Ramos (cell line): ENCODE data around the gene FMOD.

Experiments used
- in situ Hi-C: fragments of 300-500 bp; cut with MboI; formaldehyde crosslinking; loops from one replicate; pipeline ENCODE4 v1.14.3; 2022; ENCODE audit warnings: low sequenced_read_pairs; ENCODE audit not compliant: unreplicated experiment

The FMOD gene

DNA sequence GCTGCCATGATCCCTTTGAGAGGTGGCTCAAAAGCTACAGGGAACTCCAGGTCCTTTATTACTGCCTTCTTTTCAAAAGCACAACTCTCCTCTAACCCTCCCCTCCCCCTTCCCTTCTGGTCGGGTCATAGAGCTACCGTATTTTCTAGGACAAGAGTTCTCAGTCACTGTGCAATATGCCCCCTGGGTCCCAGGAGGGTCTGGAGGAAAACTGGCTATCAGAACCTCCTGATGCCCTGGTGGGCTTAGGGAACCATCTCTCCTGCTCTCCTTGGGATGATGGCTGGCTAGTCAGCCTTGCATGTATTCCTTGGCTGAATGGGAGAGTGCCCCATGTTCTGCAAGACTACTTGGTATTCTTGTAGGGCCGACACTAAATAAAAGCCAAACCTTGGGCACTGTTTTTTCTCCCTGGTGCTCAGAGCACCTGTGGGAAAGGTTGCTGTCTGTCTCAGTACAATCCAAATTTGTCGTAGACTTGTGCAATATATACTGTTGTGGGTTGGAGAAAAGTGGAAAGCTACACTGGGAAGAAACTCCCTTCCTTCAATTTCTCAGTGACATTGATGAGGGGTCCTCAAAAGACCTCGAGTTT lies 42.5 kb downstream of the FMOD start:
- in situ Hi-C loops = no loop called here

DNA sequence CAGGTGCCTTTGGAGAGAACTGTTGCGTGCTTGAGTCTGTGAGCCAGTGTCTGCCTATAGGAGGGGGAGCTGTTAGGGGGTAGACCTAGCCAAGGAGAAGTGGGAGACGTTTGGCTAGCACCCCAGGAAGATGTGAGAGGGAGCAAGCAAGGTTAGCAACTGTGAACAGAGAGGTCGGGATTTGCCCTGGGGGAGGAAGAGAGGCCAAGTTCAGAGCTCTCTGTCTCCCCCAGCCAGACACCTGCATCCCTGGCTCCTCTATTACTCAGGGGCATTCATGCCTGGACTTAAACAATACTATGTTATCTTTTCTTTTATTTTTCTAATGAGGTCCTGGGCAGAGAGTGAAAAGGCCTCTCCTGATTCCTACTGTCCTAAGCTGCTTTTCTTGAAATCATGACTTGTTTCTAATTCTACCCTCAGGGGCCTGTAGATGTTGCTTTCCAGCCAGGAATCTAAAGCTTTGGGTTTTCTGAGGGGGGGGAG lies 43.2 kb downstream of the FMOD start:
- in situ Hi-C loops = no loop called here

DNA sequence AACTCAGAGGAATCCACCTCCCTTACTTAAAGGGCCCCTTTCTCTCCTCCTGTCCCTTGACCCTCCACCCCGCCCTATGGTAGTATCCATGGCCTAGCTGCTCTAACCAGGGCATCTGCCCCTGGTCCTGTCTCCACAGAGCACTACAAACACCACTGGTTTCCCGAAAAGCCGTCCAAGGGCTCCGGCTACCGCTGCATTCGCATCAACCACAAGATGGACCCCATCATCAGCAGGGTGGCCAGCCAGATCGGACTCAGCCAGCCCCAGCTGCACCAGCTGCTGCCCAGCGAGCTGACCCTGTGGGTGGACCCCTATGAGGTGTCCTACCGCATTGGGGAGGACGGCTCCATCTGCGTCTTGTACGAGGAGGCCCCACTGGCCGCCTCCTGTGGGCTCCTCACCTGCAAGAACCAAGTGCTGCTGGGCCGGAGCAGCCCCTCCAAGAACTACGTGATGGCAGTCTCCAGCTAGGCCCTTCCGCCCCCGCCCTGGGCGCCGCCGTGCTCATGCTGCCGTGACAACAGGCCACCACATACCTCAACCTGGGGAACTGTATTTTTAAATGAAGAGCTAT lies 43.9 kb downstream of the FMOD start:
- in situ Hi-C loops = no loop called here

DNA sequence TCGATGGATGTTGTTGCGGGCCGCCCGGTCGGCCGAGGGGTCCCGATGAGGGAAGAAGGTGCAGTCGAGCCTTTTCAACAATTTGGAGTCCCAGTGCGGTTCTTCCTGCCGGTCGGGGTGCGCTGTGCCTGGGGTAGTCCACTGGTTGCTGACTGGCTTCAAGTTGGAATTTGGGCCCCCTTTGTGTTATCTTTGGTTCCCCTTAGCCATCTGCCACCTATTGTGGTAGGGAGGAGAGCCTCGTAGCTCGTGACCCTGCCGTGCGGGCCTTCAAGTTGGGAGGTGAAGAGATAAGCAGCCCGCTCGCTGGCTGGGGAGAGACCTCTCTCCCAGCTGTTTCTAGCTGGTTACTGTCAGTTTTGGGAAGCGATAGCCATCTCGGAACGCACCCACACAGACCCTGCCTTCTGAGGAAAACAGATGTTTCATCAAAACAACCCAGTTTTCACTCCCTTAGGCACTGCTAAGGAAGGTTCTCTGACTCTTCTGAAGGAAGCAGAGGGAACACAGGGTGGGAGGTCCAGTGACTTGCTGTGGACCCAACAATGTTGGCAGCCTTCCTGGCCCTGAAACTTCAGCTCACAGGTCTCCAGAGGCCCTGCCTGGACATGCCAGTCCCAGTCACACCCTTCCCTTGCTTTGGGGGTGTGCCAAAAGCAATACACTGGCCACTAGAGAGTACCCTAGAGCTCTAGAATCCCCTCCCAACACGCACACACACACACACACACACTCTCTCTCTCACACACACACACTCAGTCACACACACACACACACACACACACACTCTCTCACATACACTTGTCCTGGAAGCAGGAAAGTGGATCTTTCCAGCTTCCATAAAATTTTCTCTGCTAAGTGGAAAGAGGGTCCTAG lies 44.6 kb downstream of the FMOD start:
- in situ Hi-C loops = no loop called here

DNA sequence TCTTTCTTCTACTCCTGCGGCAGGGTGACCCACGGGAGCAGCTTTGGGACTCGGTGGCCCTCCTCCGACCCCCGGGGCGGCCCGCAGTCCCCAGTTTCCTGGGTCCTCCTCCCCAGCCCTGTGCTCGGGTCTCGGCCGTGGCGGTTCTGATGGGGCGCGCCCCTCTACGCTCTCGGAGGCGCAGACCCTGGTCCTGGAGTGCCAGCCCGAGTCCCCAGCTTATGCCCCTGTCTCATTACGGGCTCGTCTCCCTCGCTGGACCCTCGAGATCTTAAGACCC lies 45.2 kb downstream of the FMOD start:
- in situ Hi-C loops = no loop called here

DNA sequence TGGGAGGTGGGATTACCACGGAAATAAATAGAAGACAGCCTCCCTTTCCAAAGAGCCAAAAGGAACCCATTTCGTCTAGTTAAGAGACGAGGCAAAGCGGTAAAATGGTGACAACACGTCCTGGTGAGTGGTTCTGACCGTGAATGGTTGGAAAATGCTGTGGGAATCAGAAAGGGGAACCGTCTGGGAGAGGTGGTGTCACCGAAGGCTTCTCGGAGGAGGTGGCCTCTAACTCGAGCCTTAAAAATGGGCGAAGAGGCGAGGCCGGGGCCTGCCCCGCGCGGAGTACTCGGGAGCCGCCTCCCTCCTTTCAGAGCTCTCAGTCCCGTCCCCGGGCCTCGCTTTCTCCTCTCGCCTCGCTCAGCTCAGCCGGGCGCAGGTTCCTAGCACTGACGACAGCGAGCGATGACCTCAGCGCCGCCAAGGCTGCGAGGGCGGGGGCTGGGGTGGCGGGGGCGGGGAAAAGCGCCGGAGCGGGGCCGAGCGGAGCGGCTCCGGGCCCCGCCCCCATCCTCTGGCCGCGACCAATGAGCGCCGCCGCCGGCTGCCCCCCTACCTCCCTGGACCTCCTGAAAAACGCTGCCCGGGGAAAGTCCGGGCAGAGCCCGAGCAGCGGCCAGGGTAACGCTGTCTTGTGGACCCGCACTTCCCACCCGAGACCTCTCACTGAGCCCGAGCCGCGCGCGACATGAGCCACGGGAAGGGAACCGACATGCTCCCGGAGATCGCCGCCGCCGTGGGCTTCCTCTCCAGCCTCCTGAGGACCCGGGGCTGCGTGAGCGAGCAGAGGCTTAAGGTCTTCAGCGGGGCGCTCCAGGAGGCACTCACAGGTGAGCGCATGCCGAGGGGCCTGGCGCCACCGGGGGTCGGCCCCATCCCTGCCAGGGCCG lies 45.8 kb downstream of the FMOD start, which contains the start of gene BTG2:
BTG2 (plus strand) TSS at position 601 of the 890 bp plus-strand sequence; CDS start at position 689, 88 bp downstream.
- in situ Hi-C loops = no loop called here

DNA sequence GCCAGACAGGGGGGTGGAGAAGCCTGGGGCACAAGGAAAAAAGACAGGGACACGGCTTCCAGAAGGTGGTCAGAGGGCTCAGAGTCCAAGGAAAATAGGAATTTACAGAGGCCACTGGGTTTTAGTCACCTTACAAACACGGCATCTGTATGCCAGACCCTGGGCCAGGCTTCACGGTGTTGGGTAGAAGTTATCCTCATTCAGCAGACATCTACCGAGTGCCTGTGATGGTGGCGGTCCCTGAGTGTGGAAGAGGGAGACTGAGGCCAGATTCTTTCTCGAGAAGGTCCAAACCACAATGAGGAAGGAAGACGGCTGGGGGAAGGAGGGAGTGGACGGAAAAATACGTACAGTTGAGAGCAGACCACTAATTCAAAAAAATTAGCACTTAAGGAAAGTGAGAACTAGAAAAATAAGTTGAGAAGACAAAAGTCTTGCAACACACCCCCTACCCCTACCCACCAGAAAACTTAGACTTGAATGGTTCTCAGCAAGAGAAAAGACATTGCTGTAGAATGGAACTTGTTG lies 46.5 kb downstream of the FMOD start:
- in situ Hi-C loops = no loop called here

DNA sequence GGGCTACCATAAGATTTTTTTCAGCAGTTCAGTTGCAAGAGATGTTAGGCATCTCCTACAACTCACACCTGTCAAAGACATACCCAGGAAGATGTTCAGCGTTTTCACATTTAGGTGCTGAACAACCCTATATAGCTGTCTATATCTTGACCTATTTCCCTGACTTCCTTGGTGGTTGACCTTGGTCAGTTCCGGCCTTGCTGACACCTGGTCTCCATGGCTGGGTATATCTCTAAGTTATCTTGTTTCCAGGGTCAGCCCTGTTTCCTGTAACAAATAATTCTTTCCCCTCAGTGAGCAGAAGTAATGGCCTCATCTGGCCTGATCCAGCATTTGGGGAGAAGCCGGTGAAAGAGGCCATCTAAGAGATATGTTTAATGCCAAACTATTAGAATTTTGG lies 48.0 kb downstream of the FMOD start:
- in situ Hi-C loops = no loop called here

DNA sequence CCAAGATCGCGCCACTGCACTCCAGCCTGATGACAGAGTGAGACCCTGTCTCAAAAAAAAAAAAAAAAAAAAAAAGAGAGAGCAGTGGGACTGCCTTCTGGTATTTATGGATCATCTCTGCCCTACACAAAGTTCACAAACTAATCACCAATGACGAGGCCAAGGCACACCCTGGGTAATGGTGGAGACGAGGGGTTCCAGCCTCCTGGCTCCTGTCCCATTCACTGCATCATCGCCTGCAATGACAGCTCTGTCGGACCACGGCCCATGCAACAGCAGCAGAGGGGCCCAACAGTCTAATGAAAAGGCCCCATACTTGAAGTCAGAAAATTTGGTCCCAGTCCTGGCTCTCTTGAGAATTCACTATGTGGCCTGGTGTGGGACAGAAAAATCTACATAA lies 48.5 kb downstream of the FMOD start:
- in situ Hi-C loops = no loop called here

DNA sequence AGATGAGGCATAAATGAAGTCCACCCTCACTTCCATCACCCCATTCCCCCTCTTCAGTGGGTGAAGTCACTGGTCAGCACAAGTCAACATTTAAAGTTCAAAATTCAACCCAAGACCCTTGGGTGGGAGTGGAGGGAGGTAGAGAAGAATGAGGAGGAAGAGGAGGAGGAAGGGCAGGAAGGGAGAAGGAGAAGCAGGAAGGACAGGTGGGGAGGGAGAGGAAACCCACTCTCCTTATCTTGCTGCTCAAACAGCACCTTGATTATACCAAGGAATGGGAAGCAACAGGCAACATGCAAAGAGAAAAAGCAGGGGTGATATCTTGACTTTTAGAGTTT lies 49.6 kb downstream of the FMOD start:
- in situ Hi-C loops = no loop called here

DNA sequence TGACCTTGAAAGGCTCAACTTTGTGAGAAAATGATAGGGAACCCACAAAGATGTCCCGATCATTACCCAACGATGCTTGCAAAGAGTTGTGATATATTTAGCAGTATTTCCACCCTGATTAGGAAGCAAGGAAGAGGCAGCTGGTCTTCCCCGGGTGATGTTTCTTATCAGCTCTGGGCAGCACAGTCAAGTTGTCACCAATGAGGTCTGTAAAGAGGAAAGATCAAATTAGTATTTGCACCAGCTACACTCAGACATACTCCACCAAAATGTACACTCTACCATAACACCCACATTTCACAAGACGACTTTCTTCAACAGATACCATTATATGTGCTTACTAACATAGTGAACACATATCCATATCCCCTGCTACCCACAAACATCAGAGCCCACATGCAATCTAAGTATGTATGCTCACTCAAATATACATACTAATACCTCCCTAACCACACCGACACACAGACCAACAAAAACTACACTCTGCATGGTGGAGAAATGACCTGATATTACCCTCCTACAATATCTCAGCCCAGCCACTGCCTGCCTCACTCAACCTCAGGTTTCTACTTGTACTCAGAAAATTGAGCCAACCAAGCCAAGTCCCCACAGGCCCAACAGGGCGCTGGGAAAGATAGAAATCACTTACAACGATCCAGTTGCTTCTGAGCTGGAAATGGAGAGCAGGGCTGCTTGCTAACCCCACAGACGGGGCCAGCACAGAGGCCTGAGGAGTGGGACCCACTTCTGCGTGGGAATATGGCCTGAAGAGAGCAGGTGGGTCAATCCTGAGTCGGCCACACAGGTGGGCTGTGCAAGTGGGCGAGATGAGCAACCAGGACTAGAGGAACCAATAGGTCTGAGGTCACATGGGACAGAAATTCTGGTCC lies 50.2 kb downstream of the FMOD start:
- in situ Hi-C loops = no loop called here

DNA sequence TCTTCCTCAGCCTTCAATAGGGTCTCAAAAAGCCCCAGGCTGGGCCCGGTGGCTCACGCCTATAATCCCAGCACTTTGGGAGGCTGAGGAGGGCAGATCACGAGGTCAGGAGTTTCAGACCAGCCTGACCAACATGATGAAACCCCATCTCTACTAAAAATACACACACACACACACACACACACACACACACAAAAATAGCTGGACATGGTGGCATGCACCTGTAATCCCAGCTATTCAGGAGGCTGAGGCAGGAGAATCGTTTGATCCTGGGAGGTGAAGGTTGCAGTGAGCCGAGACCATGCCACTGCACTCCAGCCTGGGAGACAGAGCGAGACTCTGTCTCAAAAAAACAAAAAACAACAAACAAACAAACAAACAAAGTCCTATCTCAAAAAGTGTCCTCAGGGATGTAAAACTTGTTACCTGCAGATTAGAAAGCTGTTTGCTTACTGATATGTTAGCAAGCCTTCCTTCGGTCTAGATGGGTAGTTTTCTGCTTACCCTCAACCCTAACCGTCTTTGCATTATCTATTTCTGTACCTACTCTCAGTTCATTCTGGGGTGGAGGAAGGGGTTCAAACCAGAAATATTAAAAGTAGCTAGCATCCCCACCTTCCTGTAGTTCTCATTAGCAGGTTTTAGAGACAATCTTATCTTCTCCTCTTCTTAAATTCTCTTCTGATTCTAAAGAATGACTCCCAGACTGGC lies 51.0 kb downstream of the FMOD start:
- in situ Hi-C loops = loop anchor here (25.0 kb wide), 1 partner anchor 1987 kb away; no protein-coding TSS in a partner anchor

DNA sequence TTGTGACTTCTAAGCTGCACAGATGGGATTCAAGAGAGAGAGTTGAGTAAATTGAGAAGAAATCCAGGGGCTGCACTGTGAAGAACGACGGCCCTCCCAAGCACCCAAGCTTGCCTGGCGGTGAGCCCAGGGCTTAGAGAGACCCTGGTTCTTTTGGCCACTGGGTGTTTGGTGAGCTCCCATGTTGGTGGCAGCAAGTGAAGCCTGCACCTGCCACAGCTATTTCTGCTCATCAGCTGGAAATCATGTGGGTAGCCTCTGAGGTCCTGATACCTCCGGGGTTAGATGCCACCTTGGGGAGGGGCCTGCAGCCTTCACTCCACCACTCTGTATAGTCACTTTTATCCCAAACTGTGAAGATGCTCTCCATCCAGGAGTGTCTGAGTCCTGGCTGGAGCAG lies 51.8 kb downstream of the FMOD start:
- in situ Hi-C loops = loop anchor here (25.0 kb wide), 1 partner anchor 1988 kb away; no protein-coding TSS in a partner anchor

DNA sequence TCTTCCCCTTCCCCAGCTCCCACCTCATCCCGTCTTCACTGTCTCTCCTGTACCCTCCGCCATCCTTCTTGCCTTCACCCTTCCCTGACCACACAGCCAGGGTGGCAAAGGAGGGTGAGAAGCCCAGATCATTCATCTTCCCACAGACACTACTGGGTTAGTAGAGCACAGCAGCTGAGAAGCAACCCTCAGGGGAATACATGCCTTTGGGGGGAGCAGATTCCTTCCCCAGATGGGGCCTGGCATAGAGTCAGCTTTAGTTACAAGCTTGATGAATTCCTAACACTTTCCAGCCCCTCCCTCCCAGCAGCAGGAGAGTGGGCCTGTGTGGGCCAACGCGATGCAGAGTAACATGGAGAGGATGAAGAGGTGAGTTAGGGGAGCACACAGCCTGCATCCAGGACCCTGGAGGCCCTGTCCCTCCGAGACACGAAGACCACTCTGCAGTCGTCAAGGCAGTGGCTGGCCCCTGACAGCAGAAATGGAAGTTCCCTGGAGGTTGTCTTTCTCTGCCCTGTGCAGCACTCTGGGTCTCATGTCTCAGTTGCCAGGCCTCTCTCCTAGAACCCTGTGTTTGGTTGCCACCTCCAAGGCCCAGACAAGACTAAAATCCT lies 54.4 kb downstream of the FMOD start:
- in situ Hi-C loops = loop anchor here (25.0 kb wide), 1 partner anchor 1991 kb away; no protein-coding TSS in a partner anchor

DNA sequence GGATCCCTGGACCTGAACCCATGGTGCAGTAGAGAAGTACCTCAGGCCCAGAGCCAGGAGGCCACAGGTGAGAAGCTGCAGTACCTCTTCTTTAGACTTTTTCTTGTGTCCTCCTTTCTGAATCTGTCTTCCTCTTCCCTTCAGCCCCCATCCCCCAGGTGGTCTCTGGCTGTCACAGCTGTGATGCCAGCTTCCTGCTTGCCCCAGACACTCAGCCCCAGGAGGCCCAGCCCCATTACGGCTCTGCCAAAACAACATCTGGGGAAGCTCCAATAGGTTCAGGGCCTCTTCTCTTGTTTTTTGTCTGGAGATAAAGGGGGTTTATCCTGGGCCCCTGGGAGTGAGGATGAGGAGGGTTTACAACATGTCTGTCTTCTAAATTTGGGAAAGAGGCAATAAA lies 55.1 kb downstream of the FMOD start:
- in situ Hi-C loops = loop anchor here (25.0 kb wide), 1 partner anchor 1992 kb away; no protein-coding TSS in a partner anchor

DNA sequence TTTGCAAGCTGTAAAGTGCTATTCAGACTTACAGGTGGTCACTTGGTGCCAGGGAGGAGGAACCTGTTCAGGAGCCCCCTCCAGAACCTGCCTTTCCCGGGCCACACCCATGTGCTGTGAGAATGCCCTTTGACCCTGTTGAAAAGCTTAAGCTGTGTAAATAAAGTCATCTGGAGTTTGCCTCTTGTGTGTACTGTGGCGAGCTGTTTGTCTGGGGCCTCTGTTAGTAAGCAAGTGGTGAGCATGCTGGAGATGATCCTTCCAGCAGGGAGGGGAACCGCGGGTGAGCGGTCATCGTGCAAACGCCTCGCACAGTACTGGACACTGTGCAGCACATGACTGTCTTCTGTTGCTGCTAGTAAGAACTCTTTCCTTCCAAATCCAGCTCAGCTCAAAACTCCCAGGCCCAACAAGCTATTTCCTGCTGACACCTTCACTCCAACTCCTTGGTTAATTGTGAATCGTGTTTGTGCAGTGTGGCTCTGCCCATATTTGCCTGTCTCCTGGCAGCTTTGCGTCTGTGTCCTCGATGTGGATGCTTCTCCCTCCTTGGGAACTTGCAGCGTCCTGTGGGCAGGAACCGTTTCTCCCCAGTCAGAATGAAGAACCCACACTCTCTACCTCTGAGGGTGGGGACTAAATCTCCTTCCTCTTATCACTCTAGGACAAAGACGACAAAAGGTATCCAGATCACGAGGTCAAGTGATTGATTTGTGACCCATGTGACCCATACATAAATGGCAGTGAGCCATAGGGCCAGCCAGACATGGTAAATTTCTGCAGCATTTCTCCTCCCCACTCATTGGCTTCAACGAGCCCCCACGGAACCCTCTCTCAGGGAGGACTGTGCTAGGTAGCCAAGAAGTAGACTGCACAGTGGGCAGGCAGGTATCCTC lies 59.5 kb downstream of the FMOD start:
- in situ Hi-C loops = loop anchor here (25.0 kb wide), 1 partner anchor 1996 kb away; no protein-coding TSS in a partner anchor
